ENCODE results near the gene HASPIN. TPM values are rescaled to one million over a fixed set of nuclear protein-coding genes. Genes with fewer than 3 reads are reported as not detected.

The HASPIN gene
- total and polyA plus RNA-seq, 9 of the 15 experiments (the other 6 are each of a cell fraction or from before 2014, with no cell fraction given), result 0.81 to 13.5 (median 9.9) TPM

GRCh38 chr17:3723188-3723555 is 531 bp upstream of the HASPIN start:
- Histone ChIP-seq H3K4me3 (peak overlapping the region; percentile 86), H2AFZ (ENCODE audit: low read depth, low read length) (peak overlapping the region; percentile 98), H3K9me1 (ENCODE audit: control insufficient read depth, insufficient read depth, low read length) (no peaks in the 10 kb centered on the region), H3K36me3 (ENCODE audit: control insufficient read depth, insufficient read depth, low read length) (peaks cover 41% of the 10 kb centered on the region), H4K20me1 (replicated peaks; ENCODE audit: control insufficient read depth, insufficient read depth, low read length) (no peaks in the 10 kb centered on the region), H3K27ac (ENCODE audit: extremely low read depth, low read depth, low read length) (peak overlapping the region; percentile 92), H3K9me3 (replicated peaks; ENCODE audit: control insufficient read depth, insufficient read depth, low read depth, low read length) (no peaks in the 10 kb centered on the region), H3K4me1 (replicated peaks in 1 of 2; ENCODE audit: control insufficient read depth in 2 of 2, insufficient read depth in 2 of 2, low read length in 2 of 2) (peaks cover 19% of the 10 kb centered on the region in 2 experiments), H3K79me2 (ENCODE audit: control insufficient read depth, insufficient read depth, low read length) (peaks cover 49% of the 10 kb centered on the region), H3K27me3 (ENCODE audit: control insufficient read depth in 2 of 2, insufficient read depth in 2 of 2, low read length in 2 of 2) (no peaks in the 10 kb centered on the region), H3K9ac (ENCODE audit: insufficient read depth in 1 of 2, low read depth in 2 of 2, low read length in 2 of 2) (peak overlapping the region; percentile 92 to 100), H3K4me2 (ENCODE audit: insufficient read depth, low read length) (peak overlapping the region; percentile 95)
- ATAC-seq, result no peak
- peak in 1 of 4 experiments; percentile 18 for DNase-seq (ENCODE audit: extremely low read depth in 1 of 4, low spot score in 3 of 4)
- in situ Hi-C loops (cut with MboI), result no loop called here
- ChIA-PET POLR2A (interaction anchor here (0.6 to 1.6 kb wide), 8 partner anchors 9 to 140 kb away, joined by 3 to 5 read pairs (median 4); no protein-coding TSS in a partner anchor), CTCF (ENCODE audit: low intra/inter-chr PET ratio) (no interaction called here)
- under 1% methylated on average over 13 of the region's 13 CpGs for WGBS (ENCODE audit: insufficient coverage, low coverage, missing lambda C conversion rate)
- FAIRE-seq, result no peak
- intact Hi-C loops (cut with micrococcal nuclease), result no loop called here
- TSS peak; percentile 80 for BruUV-seq (replicated peaks)
- TF ChIP-seq SIN3A (IDR thresholded peaks at IDR 0.05; ENCODE audit: borderline replicate concordance in 2 of 2, control insufficient read depth in 1 of 2, low read depth in 2 of 2, low read length in 2 of 2) (no peak), ADNP (tag; IDR thresholded peaks at IDR 0.05) (no peak), CHD7 (IDR thresholded peaks at IDR 0.05; ENCODE audit: low read depth, low read length) (no peak), PYGO2 (tag; IDR thresholded peaks at IDR 0.05) (no peak), TSHZ1 (CRISPR knock-in tag; IDR thresholded peaks at IDR 0.05) (no peak)
